HL-60 (cell line): ENCODE data around the gene ZNF184.

Experiments
- DNase-seq, 2 experiments: peaks; one replicate each; pipeline ENCODE4 v3.0.0-alpha.2; 2010 to 2020; ENCODE audit warnings: low read depth in 1 of 2, low spot score in 1 of 2
- H3K27ac ChIP-seq: fragments of 250-450 bp; sonication (Bioruptor Pico); replicated peaks from 2 replicates; pipeline ENCODE4 v1.5.1; 2020; ENCODE audit warnings: mild to moderate bottlenecking, moderate library complexity
- H3K27me3 ChIP-seq: fragments of 250-450 bp; sonication (Bioruptor Pico); 2 replicates; pipeline ENCODE4 v1.5.1; 2021; ENCODE audit warnings: mild to moderate bottlenecking, moderate library complexity; ENCODE audit not compliant: insufficient read depth, poor library complexity, severe bottlenecking
- H3K4me3 ChIP-seq: replicated peaks from 2 replicates; pipeline ENCODE4 v1.5.1; 2011; ENCODE audit warnings: mild to moderate bottlenecking, control low read depth, low read length; ENCODE audit not compliant: insufficient read depth
- GABPA ChIP-seq: IDR thresholded peaks from 2 replicates; pipeline ENCODE4 v1.6.1; 2012; ENCODE audit warnings: low read depth
- POLR2AphosphoS5 ChIP-seq: IDR thresholded peaks from 2 replicates; pipeline ENCODE4 v1.6.1; 2012; ENCODE audit warnings: low read depth
- SPI1 ChIP-seq: IDR thresholded peaks from 2 replicates; pipeline ENCODE4 v1.6.1; 2012; ENCODE audit warnings: low read depth, mild to moderate bottlenecking, borderline replicate concordance
- TF ChIP-seq, protein P1 (sequence below): IDR thresholded peaks from 2 replicates; pipeline ENCODE4 v1.6.1; 2012; ENCODE audit warnings: low read depth; ENCODE audit not compliant: insufficient replicate concordance
- TF ChIP-seq, protein P2 (sequence below): IDR thresholded peaks from one replicate; pipeline ENCODE4 v1.5.1; 2011; ENCODE audit warnings: low read length, control low read depth, inconsistent platforms; ENCODE audit not compliant: insufficient read depth

ZNF184 gene

DNA sequence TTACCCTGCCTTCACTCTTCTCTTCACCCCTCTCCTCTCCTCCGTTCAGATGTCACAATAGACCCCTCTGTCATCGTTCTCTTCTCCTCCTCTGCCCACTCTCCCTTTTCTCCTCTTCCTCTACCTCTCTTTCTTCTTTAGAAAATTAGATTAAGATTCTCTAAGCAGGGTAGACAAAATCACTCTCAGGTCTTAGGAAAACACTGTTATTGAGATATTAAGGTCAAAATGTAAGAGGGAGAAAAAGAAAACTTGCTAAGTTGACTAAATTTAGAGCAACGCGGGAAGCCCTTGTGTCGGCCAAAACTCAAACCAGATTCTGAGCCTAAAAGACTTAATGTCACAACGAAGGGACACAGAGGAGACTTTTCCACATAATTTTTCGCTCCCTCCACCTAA lies 22.1 kb upstream of the ZNF184 start:
- no peak overlapping the region for H3K4me3 ChIP-seq
- DNase-seq: no peak
- TF ChIP-seq SPI1 (no peak), POLR2AphosphoS5 (no peak), GABPA (no peak)
- TF ChIP-seq, protein P1, sequence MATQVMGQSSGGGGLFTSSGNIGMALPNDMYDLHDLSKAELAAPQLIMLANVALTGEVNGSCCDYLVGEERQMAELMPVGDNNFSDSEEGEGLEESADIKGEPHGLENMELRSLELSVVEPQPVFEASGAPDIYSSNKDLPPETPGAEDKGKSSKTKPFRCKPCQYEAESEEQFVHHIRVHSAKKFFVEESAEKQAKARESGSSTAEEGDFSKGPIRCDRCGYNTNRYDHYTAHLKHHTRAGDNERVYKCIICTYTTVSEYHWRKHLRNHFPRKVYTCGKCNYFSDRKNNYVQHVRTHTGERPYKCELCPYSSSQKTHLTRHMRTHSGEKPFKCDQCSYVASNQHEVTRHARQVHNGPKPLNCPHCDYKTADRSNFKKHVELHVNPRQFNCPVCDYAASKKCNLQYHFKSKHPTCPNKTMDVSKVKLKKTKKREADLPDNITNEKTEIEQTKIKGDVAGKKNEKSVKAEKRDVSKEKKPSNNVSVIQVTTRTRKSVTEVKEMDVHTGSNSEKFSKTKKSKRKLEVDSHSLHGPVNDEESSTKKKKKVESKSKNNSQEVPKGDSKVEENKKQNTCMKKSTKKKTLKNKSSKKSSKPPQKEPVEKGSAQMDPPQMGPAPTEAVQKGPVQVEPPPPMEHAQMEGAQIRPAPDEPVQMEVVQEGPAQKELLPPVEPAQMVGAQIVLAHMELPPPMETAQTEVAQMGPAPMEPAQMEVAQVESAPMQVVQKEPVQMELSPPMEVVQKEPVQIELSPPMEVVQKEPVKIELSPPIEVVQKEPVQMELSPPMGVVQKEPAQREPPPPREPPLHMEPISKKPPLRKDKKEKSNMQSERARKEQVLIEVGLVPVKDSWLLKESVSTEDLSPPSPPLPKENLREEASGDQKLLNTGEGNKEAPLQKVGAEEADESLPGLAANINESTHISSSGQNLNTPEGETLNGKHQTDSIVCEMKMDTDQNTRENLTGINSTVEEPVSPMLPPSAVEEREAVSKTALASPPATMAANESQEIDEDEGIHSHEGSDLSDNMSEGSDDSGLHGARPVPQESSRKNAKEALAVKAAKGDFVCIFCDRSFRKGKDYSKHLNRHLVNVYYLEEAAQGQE: no peak
- TF ChIP-seq, protein P2, sequence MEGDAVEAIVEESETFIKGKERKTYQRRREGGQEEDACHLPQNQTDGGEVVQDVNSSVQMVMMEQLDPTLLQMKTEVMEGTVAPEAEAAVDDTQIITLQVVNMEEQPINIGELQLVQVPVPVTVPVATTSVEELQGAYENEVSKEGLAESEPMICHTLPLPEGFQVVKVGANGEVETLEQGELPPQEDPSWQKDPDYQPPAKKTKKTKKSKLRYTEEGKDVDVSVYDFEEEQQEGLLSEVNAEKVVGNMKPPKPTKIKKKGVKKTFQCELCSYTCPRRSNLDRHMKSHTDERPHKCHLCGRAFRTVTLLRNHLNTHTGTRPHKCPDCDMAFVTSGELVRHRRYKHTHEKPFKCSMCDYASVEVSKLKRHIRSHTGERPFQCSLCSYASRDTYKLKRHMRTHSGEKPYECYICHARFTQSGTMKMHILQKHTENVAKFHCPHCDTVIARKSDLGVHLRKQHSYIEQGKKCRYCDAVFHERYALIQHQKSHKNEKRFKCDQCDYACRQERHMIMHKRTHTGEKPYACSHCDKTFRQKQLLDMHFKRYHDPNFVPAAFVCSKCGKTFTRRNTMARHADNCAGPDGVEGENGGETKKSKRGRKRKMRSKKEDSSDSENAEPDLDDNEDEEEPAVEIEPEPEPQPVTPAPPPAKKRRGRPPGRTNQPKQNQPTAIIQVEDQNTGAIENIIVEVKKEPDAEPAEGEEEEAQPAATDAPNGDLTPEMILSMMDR: no peak
- H3K27ac ChIP-seq: no peak overlapping the region
- H3K27me3 ChIP-seq: no peaks in the 10 kb centered on the region

DNA sequence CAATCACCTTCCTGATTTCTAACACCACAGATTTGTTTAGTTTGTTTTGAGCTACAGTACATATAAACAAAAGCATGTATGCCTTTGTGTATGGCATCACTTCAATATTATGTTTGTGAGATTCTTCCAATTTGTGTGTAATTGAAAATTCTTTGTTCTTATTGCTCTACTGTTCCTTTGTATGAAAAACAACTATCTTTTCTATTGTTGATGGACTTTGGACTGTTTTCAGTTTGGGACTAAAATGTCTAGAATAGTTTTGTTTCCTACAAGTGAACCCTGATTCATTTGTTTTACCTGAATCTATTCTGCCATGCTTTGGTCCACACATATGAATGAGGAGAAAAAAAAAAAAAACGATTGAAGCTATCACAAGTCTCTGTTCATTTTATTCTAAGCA lies 21.2 kb upstream of the ZNF184 start:
- no peak for TF ChIP-seq SPI1
- TF ChIP-seq POLR2AphosphoS5: no peak
- TF ChIP-seq, protein P1: no peak
- TF ChIP-seq GABPA: no peak
- TF ChIP-seq, protein P2: no peak
- H3K4me3 ChIP-seq: no peak overlapping the region
- no peak overlapping the region for H3K27ac ChIP-seq
- no peaks in the 10 kb centered on the region for H3K27me3 ChIP-seq
- no peak for DNase-seq

DNA sequence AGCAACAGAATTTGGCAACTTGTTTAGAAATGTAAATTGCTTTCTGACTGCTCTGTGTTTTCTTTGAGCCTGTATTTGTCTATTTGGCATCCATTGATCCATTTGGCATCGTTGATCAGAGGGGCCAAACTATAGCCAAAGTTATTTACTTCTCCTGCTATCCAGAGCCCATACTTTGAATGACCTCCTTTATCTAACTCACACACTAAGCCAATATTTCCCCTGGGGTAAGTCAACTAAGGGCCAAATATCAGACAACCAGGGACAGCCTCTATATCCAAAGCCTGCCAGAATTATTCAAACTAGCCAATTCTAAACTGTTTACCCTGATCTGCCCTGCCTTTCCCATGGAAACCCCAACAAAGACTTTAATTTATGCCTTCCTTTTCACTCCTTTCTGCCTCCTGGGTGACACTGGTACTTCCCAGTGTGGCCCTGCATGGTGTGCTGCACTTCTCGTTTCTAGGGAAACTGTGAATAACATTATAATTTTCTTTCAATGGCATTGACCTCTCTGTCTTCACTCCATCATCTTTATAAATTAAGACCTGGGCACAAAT lies 19.8 kb upstream of the ZNF184 start:
- H3K27ac ChIP-seq: no peak overlapping the region
- no peak overlapping the region for H3K4me3 ChIP-seq
- TF ChIP-seq, protein P2: no peak
- no peak for TF ChIP-seq SPI1
- TF ChIP-seq, protein P1: no peak
- TF ChIP-seq GABPA: no peak
- TF ChIP-seq POLR2AphosphoS5: no peak
- no peaks in the 10 kb centered on the region for H3K27me3 ChIP-seq
- DNase-seq: no peak
